ENCODE measurements around the gene TREH. TPM values are rescaled to one million over a fixed set of nuclear protein-coding genes. Genes with fewer than 3 reads are reported as not detected.
"Not testable (repeated sequence)": the region's sequence is repeated elsewhere in the genome, so short reads cannot be mapped to it uniquely, and the experiment has no call there.

The TREH gene, protein sequence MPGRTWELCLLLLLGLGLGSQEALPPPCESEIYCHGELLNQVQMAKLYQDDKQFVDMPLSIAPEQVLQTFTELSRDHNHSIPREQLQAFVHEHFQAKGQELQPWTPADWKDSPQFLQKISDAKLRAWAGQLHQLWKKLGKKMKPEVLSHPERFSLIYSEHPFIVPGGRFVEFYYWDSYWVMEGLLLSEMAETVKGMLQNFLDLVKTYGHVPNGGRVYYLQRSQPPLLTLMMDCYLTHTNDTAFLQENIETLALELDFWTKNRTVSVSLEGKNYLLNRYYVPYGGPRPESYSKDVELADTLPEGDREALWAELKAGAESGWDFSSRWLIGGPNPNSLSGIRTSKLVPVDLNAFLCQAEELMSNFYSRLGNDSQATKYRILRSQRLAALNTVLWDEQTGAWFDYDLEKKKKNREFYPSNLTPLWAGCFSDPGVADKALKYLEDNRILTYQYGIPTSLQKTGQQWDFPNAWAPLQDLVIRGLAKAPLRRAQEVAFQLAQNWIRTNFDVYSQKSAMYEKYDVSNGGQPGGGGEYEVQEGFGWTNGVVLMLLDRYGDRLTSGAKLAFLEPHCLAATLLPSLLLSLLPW
- 0.46 TPM for total RNA-seq
- long read RNA-seq, partial matches to known transcripts = 0 of 1 reads
- long read RNA-seq, other reads (novel, unspliced or antisense) = 1 of 1 reads

DNA sequence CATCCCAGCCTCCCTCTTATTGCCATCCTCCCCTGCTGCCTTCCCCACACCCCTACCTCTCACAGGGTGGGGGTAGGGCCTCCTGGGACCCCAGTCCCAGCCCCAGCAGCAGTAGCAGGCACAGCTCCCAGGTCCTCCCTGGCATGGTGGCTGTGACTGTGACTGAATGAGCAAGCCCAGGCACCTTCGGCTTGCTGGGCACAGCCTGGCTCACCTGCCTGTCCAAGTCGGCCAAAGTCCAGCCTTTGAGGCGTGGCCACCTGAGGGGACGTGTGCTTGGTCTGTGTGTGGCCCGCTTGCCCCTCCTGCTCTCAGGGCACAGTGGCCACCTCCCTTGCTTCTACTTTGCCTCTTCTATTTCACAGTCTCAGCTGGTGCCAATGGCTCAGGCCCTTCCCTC, at the start of gene TREH:
Gene TREH, minus strand, starts transcription at position 168 of the 400 bp plus-strand sequence. Its CDS starts 23 bp downstream, at position 145.
- no peaks in the 10 kb centered on the region for H3K4me1 ChIP-seq
- H3K27ac ChIP-seq = no peak within 1 kb of the TSS
- ATAC-seq (peak; percentile 62), DNase-seq (peak; percentile 43)
- intact Hi-C loops (cut with DNase I) = no loop called here
- no peaks in the 10 kb centered on the region for H3K9me3 ChIP-seq
- H3K27me3 ChIP-seq = no peaks in the 10 kb centered on the region
- H3K4me3 ChIP-seq = no peak within 1 kb of the TSS
- TF ChIP-seq, protein P1, sequence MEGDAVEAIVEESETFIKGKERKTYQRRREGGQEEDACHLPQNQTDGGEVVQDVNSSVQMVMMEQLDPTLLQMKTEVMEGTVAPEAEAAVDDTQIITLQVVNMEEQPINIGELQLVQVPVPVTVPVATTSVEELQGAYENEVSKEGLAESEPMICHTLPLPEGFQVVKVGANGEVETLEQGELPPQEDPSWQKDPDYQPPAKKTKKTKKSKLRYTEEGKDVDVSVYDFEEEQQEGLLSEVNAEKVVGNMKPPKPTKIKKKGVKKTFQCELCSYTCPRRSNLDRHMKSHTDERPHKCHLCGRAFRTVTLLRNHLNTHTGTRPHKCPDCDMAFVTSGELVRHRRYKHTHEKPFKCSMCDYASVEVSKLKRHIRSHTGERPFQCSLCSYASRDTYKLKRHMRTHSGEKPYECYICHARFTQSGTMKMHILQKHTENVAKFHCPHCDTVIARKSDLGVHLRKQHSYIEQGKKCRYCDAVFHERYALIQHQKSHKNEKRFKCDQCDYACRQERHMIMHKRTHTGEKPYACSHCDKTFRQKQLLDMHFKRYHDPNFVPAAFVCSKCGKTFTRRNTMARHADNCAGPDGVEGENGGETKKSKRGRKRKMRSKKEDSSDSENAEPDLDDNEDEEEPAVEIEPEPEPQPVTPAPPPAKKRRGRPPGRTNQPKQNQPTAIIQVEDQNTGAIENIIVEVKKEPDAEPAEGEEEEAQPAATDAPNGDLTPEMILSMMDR (IDR thresholded peaks at IDR 0.05) = no peak
- no peaks in the 10 kb centered on the region for H3K36me3 ChIP-seq

DNA sequence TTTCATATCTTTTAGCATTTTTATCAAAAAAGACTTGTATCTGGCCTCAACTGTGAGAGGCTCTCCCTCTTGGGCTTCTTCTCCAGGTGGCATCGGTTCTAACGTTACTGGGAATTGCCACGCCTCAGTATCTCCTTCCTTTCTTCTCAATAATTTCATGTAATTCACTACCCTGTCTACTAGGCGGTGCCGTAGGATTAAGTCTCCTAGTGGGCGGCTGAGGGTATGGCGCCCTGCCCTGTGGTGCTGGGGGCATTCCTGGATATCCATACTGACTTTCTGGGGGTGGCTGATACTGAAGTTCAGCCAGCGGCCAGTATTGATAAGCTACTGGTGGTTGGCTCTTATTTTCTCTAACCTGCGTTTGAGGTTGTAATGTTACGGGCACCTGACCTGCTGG, 48.7 kb upstream of the TREH start:
- not testable (repeated sequence) for ATAC-seq

DNA sequence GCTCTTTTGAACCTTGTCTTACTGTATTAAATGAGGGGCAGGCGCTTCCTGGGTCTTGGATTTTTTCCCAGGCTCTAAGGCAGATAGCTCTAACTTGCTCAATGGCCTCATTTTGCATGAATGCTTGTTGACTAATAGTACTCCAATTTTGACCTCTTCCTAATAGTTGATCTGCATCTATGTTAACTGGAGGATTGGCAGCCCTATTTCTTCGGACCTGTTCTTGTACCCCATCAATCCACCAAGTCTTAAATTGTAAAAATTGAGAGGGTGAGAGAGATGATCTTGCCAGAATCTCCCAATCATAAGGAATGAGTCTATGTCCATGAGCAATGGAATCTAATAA, 48.2 kb upstream of the TREH start:
- intact Hi-C loops (cut with DNase I); H3K27ac ChIP-seq; H3K4me3 ChIP-seq; H3K4me1 ChIP-seq; ATAC-seq; H3K9me3 ChIP-seq; DNase-seq; H3K36me3 ChIP-seq; H3K27me3 ChIP-seq: not testable (repeated sequence)

More for the DNA sequence above, 48.7 kb upstream of the TREH start:
- DNase-seq; H3K4me3 ChIP-seq; H3K9me3 ChIP-seq; H3K27me3 ChIP-seq; H3K27ac ChIP-seq; H3K4me1 ChIP-seq; H3K36me3 ChIP-seq; intact Hi-C loops (cut with DNase I): not testable (repeated sequence)
- TF ChIP-seq, protein P1 (IDR thresholded peaks at IDR 0.05) = peak; percentile 23

DNA sequence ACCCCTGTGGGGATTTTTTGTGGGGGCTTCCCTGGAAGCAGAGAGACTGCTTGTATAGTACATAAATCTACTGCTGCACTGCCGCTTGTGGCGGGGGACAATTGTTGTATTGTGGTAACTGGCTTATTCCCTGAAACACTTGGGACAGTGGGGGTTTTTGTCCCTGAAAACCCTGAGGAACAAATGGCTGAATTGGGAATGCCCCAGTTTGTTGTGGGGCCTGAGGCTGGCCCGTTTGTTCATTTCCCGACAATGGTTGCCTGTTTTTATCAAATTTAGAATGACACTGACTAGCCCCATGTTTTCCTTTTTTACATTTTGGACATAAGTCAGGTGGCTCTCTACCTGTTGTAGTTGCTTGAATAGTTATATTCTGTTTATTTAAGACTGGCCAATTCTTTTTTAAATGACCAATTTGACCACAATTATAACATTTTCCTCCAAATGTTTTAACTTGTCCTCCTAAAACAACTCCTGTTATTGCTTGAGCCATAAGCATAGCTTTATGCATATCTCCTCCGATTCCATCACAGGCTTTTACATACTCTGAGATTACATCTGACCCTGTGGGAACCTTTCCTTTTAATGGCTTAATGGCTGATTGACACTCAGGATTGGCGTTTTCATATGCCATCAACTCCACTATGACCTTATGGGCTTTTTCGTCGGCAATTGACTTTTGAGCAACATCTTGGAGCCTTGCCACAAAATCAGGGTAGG, 47.7 kb upstream of the TREH start:
- H3K27me3 ChIP-seq; H3K4me3 ChIP-seq; H3K27ac ChIP-seq; H3K9me3 ChIP-seq; H3K4me1 ChIP-seq; H3K36me3 ChIP-seq; DNase-seq; ATAC-seq; intact Hi-C loops (cut with DNase I): not testable (repeated sequence)

DNA sequence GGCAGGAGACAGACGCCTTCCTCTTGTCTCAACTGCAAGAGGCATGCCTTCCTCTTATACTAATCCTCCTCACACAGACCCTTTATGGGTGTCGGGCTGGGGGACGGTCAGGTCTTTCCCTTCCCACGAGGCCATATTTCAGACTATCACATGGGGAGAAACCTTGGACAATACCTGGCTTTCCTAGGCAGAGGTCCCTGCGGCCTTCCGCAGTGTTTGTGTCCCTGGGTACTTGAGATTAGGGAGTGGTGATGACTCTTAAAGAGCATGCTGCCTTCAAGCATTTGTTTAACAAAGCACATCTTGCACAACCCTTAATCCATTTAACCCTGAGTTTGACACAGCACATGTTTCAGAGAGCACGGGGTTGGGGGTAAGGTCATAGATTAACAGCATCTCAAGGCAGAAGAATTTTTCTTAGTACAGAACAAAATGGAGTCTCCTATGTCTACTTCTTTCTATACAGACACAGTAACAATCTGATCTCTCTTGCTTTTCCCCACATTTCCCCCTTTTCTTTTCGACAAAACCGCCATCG, 42.1 kb upstream of the TREH start:
- H3K4me3 ChIP-seq; H3K9me3 ChIP-seq; ATAC-seq; DNase-seq; H3K4me1 ChIP-seq; H3K36me3 ChIP-seq; H3K27me3 ChIP-seq; H3K27ac ChIP-seq; intact Hi-C loops (cut with DNase I): not testable (repeated sequence)

DNA sequence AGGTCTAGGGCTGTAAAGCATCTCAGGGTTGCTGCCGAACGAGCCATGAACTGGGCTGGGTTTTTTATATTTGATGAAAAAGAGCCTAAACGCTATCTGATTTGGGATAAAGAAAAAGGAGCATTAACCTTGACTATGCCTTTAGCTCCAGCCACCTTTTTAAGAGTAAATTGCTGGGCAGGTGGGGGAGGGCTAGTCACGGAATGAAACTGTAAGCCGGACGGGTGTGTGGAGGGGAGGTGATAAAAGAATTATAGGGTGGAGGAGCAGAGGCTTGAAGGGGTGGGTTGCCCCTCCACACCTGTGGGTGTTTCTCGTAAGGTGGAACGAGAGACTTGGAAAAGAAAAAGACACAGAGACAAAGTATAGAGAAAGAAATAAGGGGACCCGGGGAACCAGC, 41.3 kb upstream of the TREH start:
- H3K27me3 ChIP-seq; DNase-seq; H3K4me1 ChIP-seq; intact Hi-C loops (cut with DNase I); H3K36me3 ChIP-seq; H3K9me3 ChIP-seq: not testable (repeated sequence)
- H3K27ac ChIP-seq = peak overlapping the region; percentile 70
- peak; percentile 46 for ATAC-seq
- peak overlapping the region; percentile 46 for H3K4me3 ChIP-seq

DNA sequence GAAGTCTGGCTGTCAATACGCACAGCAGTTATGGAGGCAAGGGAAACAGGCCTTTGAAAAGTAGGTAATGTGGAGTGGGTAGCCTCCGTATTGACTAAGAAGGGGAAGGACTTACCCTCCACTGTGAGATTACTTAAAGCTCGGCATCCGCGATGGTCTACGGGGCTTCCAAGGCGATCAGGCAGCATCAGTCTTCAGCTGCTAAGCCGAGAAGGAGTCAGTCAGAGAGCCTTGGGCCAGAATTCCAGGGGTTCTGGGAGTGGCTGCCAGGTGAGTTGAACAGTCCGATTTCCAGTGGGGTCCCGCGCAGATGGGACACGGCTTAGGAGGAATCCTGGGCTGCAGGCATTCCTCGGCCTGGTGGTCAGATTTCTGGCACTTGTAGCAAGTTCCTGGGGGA, 40.6 kb upstream of the TREH start:
- H3K36me3 ChIP-seq; H3K27me3 ChIP-seq; DNase-seq; H3K9me3 ChIP-seq; intact Hi-C loops (cut with DNase I); ATAC-seq: not testable (repeated sequence)
- Histone ChIP-seq H3K27ac (peak overlapping the region; percentile 70), H3K4me1 (peaks cover 11% of the 10 kb centered on the region), H3K4me3 (peak overlapping the region; percentile 46)

DNA sequence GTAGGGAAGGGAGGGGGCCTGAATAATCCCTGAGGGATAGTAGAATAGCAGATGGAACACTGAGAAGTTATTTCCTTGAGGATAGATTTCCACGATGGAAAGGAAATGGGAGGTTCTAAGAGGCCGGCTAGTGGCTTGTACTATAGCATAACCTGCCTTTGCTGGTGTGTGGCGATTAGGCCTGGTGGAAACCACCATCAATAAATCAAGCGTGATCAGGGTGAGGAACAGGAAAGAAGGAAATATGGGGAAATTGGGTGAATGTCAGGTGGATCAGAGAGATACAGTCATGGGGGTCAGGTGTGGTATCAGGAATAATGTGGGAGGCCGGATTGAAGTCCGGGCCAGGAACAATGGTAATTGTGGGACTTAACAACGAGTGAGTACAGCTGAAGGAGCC, 39.1 kb upstream of the TREH start:
- intact Hi-C loops (cut with DNase I); H3K36me3 ChIP-seq; H3K9me3 ChIP-seq; H3K27me3 ChIP-seq; ATAC-seq; DNase-seq: not testable (repeated sequence)
- Histone ChIP-seq H3K4me1 (peaks cover 11% of the 10 kb centered on the region), H3K27ac (peak overlapping the region; percentile 70), H3K4me3 (peak overlapping the region; percentile 3)

DNA sequence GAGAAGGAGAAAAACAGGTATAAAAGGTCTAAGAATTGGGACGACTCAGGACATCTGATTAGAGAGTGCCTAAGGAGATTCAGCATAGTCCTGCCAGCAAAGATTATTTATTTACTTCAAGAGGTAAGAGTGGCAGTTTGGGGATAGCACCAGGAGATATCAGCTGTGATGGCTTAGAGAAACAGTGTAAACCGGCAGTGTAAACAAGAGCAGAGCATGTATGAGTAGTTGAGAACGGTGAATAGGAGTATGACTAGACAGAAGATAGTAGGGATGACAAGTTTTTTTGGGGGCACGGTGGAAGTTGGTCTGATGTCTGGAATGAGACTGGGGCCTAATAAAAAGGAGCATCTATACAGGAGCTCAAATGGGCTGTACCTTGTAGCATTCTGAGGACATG, 38.3 kb upstream of the TREH start:
- H3K27ac ChIP-seq; DNase-seq; H3K36me3 ChIP-seq; H3K4me3 ChIP-seq; H3K27me3 ChIP-seq; intact Hi-C loops (cut with DNase I); ATAC-seq; H3K9me3 ChIP-seq: not testable (repeated sequence)
- peaks cover 11% of the 10 kb centered on the region for H3K4me1 ChIP-seq

DNA sequence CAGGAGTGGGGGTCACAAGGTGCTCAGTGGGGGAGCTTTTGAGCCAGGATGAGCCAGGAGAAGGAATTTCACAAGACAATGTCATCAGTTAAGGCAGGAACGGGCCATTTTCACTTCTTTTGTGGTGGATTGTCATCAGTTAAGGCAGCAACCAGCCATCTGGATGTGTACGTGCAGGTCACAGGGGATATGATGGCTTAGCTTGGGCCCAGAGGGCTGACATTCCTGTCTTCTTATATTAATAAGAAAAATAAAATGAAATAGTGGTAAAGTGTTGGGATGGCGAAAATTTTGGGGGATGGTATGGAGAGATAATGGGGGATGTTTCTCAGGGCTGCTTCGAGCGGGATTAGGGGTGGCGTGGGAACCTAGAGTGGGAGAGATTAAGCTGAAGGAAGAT, 37.8 kb upstream of the TREH start:
- H3K27ac ChIP-seq; H3K36me3 ChIP-seq; DNase-seq; intact Hi-C loops (cut with DNase I); H3K9me3 ChIP-seq; ATAC-seq; H3K4me3 ChIP-seq; H3K27me3 ChIP-seq: not testable (repeated sequence)
- H3K4me1 ChIP-seq = peaks cover 11% of the 10 kb centered on the region

All from upper lobe of right lung (tissue), 1 donor.